Astrocyte (in vitro differentiated cells and primary cell): Measurements from ENCODE around the gene ILRUN. TPM values are rescaled to one million over a fixed set of nuclear protein-coding genes. Genes with fewer than 3 reads are reported as not detected.
"Not testable (repeated sequence)": the region's sequence is repeated elsewhere in the genome, so short reads cannot be mapped to it uniquely, and the experiment has no call there.

Source experiments
- DNase-seq: peaks from one replicate; pipeline ENCODE4 v3.0.0-alpha.2; 2010; ENCODE audit warnings: low read depth
- FAIRE-seq: peaks from 2 replicates; lab custom pipeline; 2011; peaks lifted over from hg19 to GRCh38; lab: Jason Lieb, UNC
- H2AFZ ChIP-seq: 2 replicates; pipeline ENCODE4 v1.6.0; 2012; ENCODE audit warnings: low read depth, low read length, inconsistent platforms
- H3K27ac ChIP-seq: 2 replicates; pipeline ENCODE4 v1.5.1; 2011; ENCODE audit warnings: low read depth, low read length, inconsistent platforms
- H3K27me3 ChIP-seq: 2 replicates; pipeline ENCODE4 v1.6.0; 2011; ENCODE audit warnings: low read length, inconsistent platforms; ENCODE audit not compliant: insufficient read depth
- H3K36me3 ChIP-seq: 2 replicates; pipeline ENCODE4 v1.5.1; 2011; ENCODE audit warnings: low read length, inconsistent platforms; ENCODE audit not compliant: insufficient read depth
- H3K4me1 ChIP-seq: 2 replicates; pipeline ENCODE4 v1.5.1; 2011; ENCODE audit warnings: low read length, inconsistent platforms; ENCODE audit not compliant: insufficient read depth
- H3K4me2 ChIP-seq: 2 replicates; pipeline ENCODE4 v1.6.0; 2012; ENCODE audit warnings: low read length, inconsistent platforms
- H3K4me3 ChIP-seq: 2 replicates; pipeline ENCODE4 v1.5.1; 2011; ENCODE audit warnings: low read depth, mild to moderate bottlenecking, low read length, inconsistent platforms; ENCODE audit not compliant: insufficient read depth
- H3K79me2 ChIP-seq: 2 replicates; pipeline ENCODE4 v1.6.0; 2012; ENCODE audit warnings: mild to moderate bottlenecking, low read length, inconsistent platforms; ENCODE audit not compliant: insufficient read depth
- H3K9ac ChIP-seq: 2 replicates; pipeline ENCODE4 v1.6.0; 2012; ENCODE audit warnings: mild to moderate bottlenecking, low read length, inconsistent platforms
- H3K9me3 ChIP-seq: 2 replicates; pipeline ENCODE4 v1.5.1; 2012; ENCODE audit warnings: low read depth, mild to moderate bottlenecking, low read length, inconsistent platforms; ENCODE audit not compliant: insufficient read depth
- H4K20me1 ChIP-seq: 2 replicates; pipeline ENCODE4 v1.6.0; 2012; ENCODE audit warnings: low read length, inconsistent platforms; ENCODE audit not compliant: insufficient read depth
- H3K27ac Mint-ChIP-seq: one replicate; pipeline ENCODE4 v1.8.0; 2021; ENCODE audit warnings: mild to moderate bottlenecking, mixed read lengths; ENCODE audit not compliant: unreplicated experiment
- H3K27me3 Mint-ChIP-seq: one replicate; pipeline ENCODE4 v1.8.0; 2021; ENCODE audit warnings: low read depth, mixed read lengths; ENCODE audit not compliant: unreplicated experiment
- H3K36me3 Mint-ChIP-seq: one replicate; pipeline ENCODE4 v1.8.0; 2021; ENCODE audit warnings: low read depth, mixed read lengths; ENCODE audit not compliant: unreplicated experiment
- H3K4me1 Mint-ChIP-seq: one replicate; pipeline ENCODE4 v1.8.0; 2021; ENCODE audit warnings: low read depth, mixed read lengths; ENCODE audit not compliant: unreplicated experiment
- H3K4me3 Mint-ChIP-seq: one replicate; pipeline ENCODE4 v1.8.0; 2021; ENCODE audit warnings: mild to moderate bottlenecking, moderate library complexity, mixed read lengths; ENCODE audit not compliant: unreplicated experiment
- H3K9me3 Mint-ChIP-seq: one replicate; pipeline ENCODE4 v1.8.0; 2021; ENCODE audit warnings: mild to moderate bottlenecking, mixed read lengths; ENCODE audit not compliant: unreplicated experiment
- CTCF ChIP-seq: IDR thresholded peaks from 2 replicates; pipeline ENCODE4 v1.5.1; 2011; ENCODE audit warnings: low read depth, mild to moderate bottlenecking, inconsistent platforms, low read length, moderate library complexity; ENCODE audit not compliant: insufficient read depth
- EZH2 ChIP-seq: IDR thresholded peaks from 2 replicates; pipeline ENCODE4 v1.6.1; 2012; ENCODE audit warnings: mild to moderate bottlenecking, low read length, inconsistent platforms; ENCODE audit not compliant: insufficient read depth
- total RNA-seq: library from RNA; stranded (reverse); gene quantifications from 2 replicates; pipeline ENCODE4 v1.2.1, GENCODE V29; 2021

The ILRUN gene
- total RNA-seq, 1 donor from 2014 or later, result 63.3 TPM

- FAIRE-seq, result no peak
- H3K79me2 ChIP-seq, result peaks cover 44% of the 10 kb centered on the region
- TF ChIP-seq EZH2 (no peak), CTCF (no peak)
- no peaks in the 10 kb centered on the region for H3K9me3 Mint-ChIP-seq
- H3K4me1 ChIP-seq, result peaks cover 20% of the 10 kb centered on the region
- peaks cover 28% of the 10 kb centered on the region for H3K4me1 Mint-ChIP-seq
- no peak overlapping the region for H3K4me2 ChIP-seq
- peaks cover 3% of the 10 kb centered on the region for H3K36me3 ChIP-seq
- H3K27ac ChIP-seq, result no peak overlapping the region
- no peaks in the 10 kb centered on the region for H3K9me3 ChIP-seq
- H3K27ac Mint-ChIP-seq, result no peak overlapping the region
- no peak overlapping the region for H2AFZ ChIP-seq
- no peak for DNase-seq
- no peaks in the 10 kb centered on the region for H4K20me1 ChIP-seq
- no peak overlapping the region for H3K9ac ChIP-seq
- no peaks in the 10 kb centered on the region for H3K27me3 Mint-ChIP-seq
- peaks cover 6% of the 10 kb centered on the region for H3K36me3 Mint-ChIP-seq
- H3K27me3 ChIP-seq, result no peaks in the 10 kb centered on the region
- H3K4me3 ChIP-seq, result no peak overlapping the region
- H3K4me3 Mint-ChIP-seq, result no peak overlapping the region
These were observed 42.4 kb downstream of the ILRUN start for GRCh38 chr6:34654061-34654710.

- Histone ChIP-seq H4K20me1 (peaks cover 11% of the 10 kb centered on the region), H3K4me2 (no peak overlapping the region), H2AFZ (no peak overlapping the region), H3K4me3 (no peak overlapping the region), H3K27ac (no peak overlapping the region), H3K4me1 (peaks cover 12% of the 10 kb centered on the region), H3K27me3 (no peaks in the 10 kb centered on the region), H3K79me2 (peaks cover 51% of the 10 kb centered on the region), H3K9me3 (no peaks in the 10 kb centered on the region), H3K36me3 (peaks cover 3% of the 10 kb centered on the region), H3K9ac (no peak overlapping the region)
- H3K27ac Mint-ChIP-seq, result no peak overlapping the region
- peaks cover 18% of the 10 kb centered on the region for H3K4me1 Mint-ChIP-seq
- H3K27me3 Mint-ChIP-seq, result no peaks in the 10 kb centered on the region
- H3K4me3 Mint-ChIP-seq, result no peak overlapping the region
- no peak for DNase-seq
- H3K36me3 Mint-ChIP-seq, result peaks cover 8% of the 10 kb centered on the region
- TF ChIP-seq EZH2 (no peak), CTCF (no peak)
- no peaks in the 10 kb centered on the region for H3K9me3 Mint-ChIP-seq
- FAIRE-seq, result no peak
These were observed 44.3 kb downstream of the ILRUN start for GRCh38 chr6:34652263-34652662.

- Histone ChIP-seq H4K20me1 (peaks cover 21% of the 10 kb centered on the region), H3K27ac (no peak overlapping the region), H3K36me3 (peaks cover 3% of the 10 kb centered on the region), H3K4me3 (no peak overlapping the region), H2AFZ (no peak overlapping the region), H3K9me3 (no peaks in the 10 kb centered on the region), H3K4me1 (no peaks in the 10 kb centered on the region), H3K9ac (no peak overlapping the region), H3K79me2 (peaks cover 50% of the 10 kb centered on the region), H3K27me3 (no peaks in the 10 kb centered on the region), H3K4me2 (no peak overlapping the region)
- DNase-seq, result no peak
- Mint-ChIP-seq H3K9me3 (no peaks in the 10 kb centered on the region), H3K36me3 (peaks cover 12% of the 10 kb centered on the region), H3K27me3 (no peaks in the 10 kb centered on the region), H3K4me1 (peaks cover 7% of the 10 kb centered on the region), H3K27ac (no peak overlapping the region), H3K4me3 (no peak overlapping the region)
- no peak for FAIRE-seq
- no peak for TF ChIP-seq EZH2
- TF ChIP-seq CTCF, result no peak
These were observed 45.7 kb downstream of the ILRUN start for GRCh38 chr6:34650823-34651222.

GRCh38 chr6:34650232-34650631 is 46.3 kb downstream of the ILRUN start:
- DNase-seq, H3K27me3 Mint-ChIP-seq, H3K4me1 ChIP-seq, H3K9me3 ChIP-seq, H3K9me3 Mint-ChIP-seq, H3K4me1 Mint-ChIP-seq, H3K9ac ChIP-seq, H2AFZ ChIP-seq, H3K4me2 ChIP-seq, H3K27me3 ChIP-seq, H3K4me3 Mint-ChIP-seq, H3K4me3 ChIP-seq, FAIRE-seq, H3K27ac ChIP-seq, H3K27ac Mint-ChIP-seq, H3K36me3 ChIP-seq: not testable (repeated sequence)
- Histone ChIP-seq H4K20me1 (peaks cover 21% of the 10 kb centered on the region), H3K79me2 (peaks cover 44% of the 10 kb centered on the region)
- H3K36me3 Mint-ChIP-seq, result peaks cover 13% of the 10 kb centered on the region
